GM04504 (cell line): ENCODE measurements around the gene KIF18B.

Experiments used
- DNase-seq: peaks from one replicate; pipeline ENCODE4 v3.0.0-alpha.2; 2012; ENCODE audit warnings: low read depth

Gene KIF18B

DNA sequence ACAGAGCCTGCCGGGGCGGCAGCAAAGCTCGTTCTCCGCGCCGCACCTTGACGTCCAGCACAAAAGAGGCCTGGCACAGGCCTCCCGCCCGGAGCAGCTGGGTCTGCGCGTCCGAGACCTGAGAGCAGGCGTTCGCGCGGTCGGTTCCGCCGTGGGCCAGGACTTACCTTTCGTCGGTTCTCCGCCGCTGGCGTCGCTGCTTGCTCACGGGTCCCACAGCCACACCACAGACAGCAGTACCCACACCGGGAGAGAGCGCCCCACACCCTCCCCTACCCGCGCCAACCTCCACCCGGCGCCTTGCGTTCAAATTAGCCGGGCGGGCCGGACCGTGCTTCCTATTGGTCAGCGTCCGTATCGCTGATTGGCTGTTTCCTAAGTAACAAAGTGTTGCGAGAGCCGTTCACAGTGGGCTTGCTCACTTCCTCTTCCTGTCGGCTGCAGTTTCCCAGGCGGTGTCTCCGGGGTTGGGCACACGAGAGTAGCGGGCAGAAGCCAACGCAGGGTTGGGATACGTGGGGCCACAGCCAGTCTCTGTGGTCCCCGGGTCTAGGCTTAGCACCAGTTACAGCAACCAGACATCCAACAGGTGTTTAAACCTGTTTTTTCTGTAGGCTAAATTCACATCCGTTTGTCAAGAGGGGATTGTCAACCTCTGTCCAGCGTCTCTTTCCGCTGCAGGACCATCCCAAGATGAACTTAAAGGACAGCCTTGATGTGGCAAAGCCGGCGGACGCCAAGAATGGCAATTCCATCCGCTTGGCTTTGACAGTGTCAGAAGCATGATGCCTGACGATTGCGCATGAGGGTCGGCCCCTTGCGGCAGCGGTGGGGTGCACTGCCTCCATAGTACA is at the start of gene KIF18B:
TSS of gene KIF18B (minus strand) at position 313 of the 854 bp plus-strand sequence. CDS start 11,429 bp downstream, outside the sequence.
- peak; percentile 85 for DNase-seq

DNA sequence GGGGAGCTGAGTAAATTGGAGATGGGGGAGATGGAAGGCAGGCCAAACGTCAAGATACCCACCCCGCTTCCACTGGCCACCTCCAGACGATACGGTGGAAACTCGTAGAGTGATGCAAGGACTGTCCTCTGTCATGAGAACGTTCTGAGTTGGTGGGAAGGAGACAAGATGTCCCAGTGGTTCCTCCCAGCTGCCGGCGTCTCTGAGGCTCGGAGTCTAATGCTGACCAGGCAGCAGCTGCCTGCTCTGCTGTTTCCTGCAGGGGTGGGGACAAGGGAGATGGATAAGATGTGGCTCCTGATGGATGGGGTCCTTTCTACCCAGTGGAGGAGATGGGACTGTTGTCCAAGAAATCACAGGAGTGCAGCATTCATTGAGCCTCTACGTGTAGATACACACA is 48.7 kb upstream of the KIF18B start:
- DNase-seq: no peak

DNA sequence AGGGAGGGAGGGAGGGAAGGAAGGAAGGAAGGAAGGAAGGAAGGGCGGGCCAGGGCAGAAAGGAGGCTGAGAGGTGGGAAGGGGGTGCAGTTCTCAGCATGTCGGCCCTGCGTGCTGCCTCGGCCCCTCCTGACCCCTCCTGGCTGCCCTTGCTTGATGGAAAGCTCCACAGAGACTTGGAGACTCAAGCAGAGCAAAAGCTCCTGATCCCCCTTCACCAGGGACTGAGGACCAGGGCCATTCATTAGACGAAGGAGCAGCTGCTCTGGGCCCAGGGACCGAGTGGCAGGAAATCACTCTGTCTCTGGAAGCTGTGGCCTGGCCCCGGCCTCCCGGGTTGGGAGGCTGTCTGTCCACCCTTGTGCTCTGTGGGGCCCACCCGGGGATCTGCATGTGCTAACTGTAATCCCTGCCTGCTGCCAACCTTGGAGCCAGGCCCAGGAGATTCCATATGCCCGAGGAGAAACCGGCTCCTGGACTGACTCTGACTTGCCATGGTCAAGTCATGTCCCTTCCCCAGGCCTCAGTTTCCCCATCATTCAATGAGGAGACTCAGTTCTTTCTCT is 47.9 kb upstream of the KIF18B start:
- DNase-seq: no peak

DNA sequence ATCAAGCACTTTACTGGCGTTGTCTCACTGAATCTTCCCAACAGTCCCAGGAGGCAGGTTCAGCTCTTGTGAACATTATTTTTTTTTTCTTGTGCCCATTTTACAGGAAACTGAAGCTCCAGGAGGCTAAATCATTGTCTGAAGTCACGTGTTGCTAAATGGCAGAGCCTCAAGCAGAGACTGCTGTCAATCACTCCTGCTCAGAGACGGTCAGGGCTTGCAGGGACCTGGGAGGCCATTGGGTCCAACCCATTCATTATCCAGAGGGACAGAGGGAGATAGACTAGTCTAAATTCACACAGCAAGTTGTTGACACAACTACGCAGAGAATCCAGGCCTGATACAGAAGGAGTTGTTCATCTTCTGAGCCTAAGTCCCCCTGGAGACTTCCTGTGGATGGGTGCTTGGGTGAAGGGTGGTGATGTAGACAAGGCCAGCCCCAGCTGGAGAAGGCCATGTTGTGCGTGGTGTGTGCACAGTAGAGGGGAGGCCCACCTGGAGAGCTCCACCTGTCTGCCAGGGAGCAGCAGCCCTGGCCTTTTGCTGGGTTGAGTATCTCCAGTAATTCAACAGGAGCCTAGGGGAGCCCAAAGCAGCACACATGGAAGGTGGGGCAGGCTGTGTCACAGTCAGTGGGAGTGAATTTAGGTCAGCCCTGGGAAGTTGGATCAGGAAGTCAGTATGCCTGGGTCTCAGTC is 44.8 kb upstream of the KIF18B start:
- DNase-seq: no peak

DNA sequence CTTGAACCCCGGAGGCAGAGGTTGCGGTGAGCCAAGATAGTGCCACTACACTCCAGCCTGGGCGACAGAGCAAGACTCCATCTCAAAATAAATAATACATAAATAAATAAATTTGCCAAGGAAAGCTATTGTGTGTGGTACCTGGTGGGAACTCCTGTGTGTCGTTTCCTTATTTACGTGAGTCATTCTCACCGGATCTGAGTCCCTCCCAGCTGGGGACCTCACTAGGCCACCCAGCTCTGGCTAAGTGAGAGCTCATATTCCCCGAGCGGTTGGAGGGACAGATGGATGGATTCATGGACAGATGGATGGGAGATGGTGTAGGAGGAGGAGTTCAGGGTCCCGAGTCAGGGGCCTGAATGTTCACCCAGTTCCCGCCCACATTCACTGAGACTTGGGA is 43.4 kb upstream of the KIF18B start:
- DNase-seq: no peak

DNA sequence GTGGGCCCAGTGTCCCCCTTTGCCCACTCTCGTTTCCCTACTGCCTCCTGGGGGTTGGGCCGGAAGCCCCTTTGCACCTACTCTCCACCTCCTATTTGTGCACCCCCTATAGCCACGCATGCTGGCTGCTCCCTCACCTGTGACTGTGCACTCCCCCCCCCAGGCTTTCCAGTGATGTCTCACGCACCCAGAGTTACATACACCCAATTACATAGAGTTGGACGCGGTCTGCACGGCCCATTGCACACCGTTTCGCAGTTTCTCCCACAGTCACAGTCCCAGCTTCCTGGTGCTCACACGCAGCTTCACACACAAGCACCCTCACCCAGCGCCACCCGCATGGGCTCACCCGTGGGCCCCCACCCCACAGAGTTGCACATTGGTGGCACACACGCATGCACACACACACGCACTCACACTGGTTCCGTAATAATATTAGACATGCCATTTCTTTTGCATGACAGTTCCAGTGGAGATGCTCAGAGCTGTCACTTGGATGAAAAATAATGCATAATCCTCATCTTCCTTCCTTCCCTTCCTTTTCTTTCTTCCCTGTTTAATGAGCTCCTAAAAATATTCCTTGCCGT is 42.1 kb upstream of the KIF18B start:
- DNase-seq: no peak

DNA sequence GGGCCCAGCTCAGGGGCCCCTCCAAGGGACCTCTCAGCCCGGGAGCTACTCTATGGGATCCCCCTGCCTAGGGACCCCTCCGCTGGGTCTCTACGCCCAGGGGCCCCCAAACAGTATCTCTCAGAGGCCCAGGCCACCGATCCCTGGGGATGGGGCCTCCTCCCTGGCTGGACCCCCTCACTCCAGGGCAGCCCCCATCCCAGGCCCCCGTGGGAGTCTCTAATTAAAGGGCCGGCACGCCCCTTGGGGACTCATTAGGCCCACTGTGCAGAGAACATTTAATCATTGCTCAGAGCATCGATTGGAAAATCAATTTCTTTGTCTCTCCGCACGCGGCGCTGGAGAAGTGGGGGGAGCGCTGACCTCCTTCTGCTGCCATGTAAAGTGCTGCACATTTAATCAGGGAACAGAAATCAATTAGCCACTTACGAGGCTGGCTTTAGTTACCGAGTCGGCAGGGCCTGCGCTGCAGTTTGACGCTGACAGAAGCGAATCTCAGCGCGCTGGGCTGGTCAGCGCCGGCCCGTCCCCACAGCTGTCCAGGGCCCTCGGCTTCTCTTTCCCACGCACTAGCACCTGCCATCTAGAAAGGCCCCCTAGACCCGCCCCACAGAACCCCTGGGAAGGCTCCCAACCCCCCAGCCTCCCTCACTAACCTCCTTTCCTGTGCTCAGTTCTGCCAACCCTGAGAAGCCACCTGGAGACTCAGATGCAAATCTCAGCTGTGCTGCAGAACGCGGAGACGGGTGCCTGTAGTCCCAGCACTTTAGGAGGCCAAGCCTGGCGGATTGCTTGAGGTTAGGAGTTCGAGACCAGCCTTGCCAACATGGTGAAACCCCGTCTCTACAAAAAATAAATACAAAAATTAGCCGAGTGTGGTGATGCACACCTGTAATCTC is 40.7 kb upstream of the KIF18B start:
- DNase-seq: no peak

DNA sequence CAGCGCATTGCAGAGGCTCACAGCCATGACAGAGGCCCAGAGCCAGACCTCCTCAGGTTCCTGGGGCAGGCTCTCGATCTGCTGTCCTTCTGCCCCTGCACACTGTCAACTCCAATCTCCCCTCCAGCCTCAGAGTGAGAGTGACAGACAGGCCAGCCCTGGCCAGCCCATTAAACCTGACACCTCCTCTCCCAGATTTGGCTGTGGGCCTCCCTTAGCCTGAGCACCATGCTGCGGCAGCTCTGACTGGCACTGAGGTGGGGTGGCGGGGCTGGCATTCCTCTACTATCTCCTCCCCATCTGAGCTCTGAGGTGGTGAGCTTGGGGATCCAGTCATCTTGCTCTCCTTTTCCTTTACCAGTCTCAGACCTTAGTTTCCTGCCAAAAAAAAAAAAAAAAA is 36.0 kb upstream of the KIF18B start:
- DNase-seq: no peak

DNA sequence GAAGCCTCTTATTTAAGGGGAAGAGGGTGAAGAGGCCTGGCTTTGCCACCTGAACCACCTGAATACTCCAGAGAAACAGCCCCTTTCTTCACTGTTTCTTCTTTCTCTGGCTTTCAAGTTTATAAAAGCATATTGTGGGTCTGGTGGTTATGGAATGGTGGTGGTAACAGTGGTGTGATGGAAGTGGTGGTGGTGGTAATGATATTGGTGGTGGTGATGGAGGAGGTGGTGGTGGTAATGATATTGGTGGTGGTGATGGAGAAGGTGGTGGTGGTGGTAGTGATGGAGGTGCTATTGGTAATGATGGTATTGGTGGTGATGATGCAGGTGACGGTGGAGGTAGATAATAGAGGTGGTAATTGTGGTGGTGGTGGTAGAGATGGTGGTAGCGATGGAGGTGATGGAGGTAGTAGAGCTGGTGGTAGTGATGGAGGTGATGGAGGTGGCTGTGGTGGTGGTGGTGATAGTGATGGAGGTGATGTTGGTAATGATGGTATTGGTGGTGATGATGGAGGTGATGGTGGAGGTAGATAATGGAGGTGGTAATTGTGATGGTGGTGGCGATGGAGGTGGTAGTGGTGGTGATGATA is 34.6 kb upstream of the KIF18B start:
- DNase-seq: no peak

DNA sequence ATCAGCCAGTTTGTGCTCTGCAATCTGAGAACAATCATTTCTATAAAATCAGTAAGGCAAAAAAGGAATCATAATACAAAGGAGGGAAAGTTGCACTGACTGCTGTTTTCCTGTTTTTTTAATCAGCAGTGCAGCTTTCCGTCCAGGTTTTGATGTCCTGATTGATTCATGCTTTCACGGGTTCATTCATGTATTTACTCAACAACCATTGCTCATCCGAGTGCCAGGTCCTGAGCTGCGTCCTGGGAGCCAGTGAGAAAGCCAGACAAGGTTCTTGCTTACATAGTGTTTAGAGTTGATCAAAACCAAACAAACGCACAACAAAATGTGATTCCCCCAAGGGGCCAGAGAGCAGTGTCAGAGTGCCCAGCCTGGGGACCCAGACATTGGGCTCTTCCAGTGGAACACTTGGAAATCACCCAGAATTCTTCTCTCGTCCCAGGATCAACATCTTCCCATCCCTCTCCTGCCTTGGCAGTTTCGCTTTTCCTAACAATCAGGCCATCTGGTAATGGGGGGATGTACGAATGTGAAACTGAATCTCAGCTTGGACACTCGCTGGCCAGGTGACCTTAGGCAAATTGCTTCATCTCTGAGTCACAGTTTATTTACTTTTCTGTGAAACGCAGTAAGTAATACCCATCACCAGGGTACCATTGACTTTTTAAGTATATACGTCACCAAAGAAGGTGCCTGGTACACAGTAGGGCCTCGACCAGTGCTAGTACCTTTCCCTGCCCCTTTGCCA is 33.8 kb upstream of the KIF18B start:
- no peak for DNase-seq

DNA sequence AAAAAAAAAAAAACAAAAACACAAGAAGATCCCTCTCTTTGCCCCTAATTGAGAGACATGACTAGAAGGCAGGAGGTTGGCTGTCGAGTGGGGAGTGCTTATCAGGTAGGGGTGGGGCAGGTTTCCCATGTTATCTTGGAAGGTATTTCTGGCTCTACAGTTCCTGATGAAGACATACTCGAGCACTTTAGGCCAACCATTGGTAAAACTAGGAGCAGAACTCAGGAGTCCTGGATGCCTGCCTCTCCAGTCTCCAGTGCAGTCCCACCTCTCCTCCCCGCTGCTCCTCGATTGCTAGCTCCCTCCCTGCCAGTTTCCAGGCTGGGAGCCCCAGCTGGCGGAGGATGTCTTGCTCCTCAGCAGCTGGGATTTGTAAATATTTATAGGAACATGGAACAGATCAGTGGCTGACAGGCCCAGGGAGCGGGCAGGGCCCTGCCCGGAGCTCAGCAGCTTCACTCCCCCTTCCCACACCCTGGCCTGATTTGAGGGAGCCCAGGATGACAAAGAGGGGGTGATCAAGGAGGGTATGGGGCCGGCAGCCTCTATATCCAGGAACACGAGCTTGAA is 31.9 kb upstream of the KIF18B start:
- DNase-seq: no peak

DNA sequence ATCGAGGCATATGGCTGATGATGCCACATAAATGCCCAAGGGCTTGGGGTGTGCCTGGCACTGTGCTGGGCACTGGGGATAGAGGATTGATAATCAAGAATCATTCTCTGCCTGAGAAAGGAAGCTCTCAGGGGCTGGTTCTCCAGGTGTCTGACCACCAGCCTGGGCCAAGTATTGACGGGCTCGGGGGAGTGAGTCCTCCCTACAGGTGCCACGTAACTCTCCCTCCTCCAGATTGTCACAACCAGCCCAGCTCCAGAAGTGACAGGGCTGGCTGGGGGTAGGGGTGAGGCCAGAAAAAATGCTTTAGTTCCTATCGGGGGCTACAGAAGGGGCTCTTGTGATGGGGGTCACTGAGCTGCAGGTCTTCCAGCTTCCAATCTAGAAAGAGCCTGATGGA is 31.2 kb upstream of the KIF18B start:
- no peak for DNase-seq

DNA sequence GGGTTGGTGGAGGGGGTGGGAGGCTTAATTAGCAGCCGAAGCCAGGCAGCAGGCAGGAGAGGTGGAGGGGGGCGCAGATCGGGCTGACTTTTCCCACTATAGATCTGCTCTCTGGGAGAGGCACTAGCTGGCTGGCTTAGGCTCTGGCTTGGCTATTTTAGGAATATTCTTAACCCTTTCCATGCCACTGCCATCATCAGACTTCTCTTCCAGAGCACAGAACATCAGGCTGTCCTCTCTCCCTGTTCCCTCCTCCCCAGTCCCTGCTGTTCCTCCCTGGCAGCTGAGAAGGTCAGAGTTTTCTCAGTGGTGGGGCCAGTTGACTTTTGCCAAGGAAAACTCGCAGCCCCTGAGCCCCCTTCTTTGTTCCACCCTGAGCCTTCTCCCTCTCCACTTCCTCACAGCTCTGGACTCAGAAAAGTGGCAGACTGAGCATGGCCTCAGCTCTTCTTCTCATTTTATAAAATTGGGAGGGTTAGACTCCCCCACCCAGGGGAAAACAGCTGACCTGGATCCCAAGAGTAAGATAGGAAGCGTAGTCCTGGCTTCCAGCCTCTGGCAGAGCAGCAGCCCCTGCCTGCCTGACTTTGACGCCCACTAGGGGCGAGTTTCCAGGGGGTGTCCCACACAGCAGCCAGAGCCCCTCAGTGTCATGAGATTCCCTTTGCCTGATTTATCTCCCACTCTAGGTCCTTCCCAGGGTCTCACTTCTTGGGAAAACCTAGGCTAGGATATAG is 30.4 kb upstream of the KIF18B start:
- DNase-seq: no peak

DNA sequence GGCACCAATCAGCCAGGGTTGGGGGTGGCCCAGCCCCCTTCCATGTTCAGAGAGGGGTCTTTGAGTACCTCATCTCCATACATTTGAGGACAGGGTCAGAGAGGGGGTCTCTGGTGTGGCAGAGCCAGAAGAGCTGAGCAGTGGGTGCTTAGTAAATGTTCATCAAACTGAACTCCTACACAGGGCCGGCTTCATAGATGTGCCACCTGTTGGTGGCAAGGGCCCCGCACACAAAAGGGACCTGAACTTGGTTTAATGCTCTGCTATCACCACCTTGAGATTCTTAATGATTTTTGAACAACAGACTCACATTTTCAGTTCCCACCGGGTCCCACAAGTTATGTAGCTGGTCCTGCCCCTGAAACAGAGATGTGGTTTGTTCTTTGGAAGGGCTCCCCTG is 29.5 kb upstream of the KIF18B start:
- DNase-seq: no peak

DNA sequence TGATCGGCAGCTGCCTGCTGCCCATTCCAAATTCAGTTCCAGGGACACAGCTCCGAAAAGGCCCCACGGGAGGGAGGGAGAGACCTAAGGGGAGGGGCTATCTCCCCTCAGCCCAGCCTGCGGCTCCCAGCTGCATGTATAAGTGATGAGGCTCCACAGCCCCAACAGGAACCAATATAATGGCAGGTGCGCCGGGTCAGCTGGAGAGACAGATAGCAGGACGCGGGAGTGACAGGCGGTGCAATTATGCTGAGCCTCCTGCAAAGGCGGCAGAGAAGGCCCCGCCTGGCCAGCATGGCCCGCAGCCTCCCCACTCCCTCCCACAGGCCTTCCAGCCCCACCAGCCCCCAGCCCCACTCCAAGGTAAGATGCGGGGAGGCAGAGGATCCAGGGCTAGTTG is 28.6 kb upstream of the KIF18B start:
- DNase-seq: no peak

DNA sequence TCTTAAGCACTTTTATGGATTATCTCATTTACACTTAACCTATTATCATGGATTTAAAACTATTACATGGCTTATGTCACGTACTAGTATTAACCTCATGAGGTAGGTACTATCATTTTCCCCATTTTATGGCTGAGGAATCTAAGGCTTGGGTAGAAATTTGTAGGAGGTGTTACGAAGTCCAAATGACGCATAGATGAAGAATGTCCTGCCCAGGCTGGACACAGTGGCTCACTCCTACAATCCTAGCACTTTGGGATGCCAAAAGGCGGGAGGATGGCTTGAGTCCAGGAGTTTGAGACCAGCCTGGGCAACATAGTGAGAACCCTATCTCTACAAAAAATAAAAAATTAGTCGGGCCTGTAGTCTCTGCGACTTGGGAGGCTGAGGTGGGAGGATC is 25.4 kb upstream of the KIF18B start:
- no peak for DNase-seq

DNA sequence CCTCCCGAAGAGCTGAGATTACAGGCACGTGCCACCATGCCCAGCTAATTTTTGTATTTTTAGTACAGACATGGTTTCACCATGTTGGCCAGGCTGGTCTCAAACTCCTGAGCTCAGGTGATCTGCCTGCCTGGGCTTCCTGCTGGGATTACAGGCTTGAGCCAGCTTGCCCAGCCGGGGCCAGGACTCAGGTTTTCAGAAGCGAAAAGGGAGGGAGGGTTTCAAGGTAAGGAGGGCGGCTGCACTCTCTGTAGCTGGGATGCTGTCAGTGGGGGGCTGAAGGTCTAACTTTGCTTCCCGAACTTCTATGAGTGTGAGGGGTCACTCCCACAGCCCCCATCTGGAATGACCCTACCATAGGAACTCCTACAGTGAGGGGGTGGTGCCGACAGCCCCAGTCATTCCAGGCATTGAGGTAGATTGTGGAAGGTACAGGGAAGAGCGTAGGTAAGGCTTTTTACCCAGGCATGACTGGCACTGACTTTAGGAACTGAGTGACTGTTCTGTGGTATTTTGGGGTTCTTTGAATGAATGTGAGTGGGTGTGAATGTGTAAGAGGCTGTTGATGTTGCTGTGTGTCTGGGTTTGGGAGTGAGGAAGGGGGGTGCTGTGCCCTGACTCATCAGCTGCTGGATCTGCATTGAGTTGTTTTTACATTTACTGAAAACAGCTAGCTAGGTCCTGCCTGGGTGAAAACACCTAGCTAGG is 24.4 kb upstream of the KIF18B start:
- no peak for DNase-seq

DNA sequence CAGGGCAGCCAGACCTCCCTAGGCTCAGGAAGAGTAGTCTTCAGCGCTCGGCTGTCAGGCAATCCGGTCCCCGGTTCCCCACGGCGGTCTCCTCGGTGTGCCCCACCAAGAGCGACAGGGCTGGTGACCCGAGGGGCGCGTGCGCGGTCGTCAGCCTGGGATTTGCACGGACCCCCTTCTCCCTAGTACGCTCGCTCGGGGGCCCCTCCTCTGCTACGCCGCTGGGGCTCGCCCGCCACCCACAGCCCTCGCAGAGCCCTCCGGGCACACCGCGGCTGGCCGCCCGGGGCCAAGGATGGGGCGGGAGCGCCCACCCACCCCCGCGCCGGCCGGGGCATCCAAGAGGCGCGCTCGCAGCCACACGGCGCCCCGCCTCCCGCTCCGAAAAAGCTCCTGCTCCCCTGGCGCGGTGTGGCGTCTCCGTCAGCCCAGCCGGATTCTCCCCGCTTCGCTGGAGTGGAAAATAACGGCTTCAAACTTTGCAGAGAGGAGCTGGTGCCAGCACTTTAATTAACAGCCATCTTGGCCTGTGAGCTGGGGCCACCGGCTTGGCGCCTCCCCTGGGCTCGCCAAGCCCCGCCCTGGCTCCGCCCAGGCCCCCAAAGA is 22.7 kb upstream of the KIF18B start:
- DNase-seq: no peak
